NCI-H69 (cell line): ENCODE results near the gene IZUMO1.
"Not testable (repeated sequence)": the region's sequence is repeated elsewhere in the genome, so short reads cannot be mapped to it uniquely, and the experiment has no call there.

Source experiments
- DNase-seq: peaks from one replicate; lab custom pipeline; 2025; lab: John Stamatoyannopoulos, UW

IZUMO1 gene

GRCh38 chr19:48737360-48737998 is 9.2 kb downstream of the IZUMO1 start:
- peak; percentile 75 for DNase-seq

- no peak for DNase-seq
Measured at GRCh38 chr19:48735031-48735615, 11.6 kb downstream of the IZUMO1 start.

- DNase-seq: no peak
Measured at GRCh38 chr19:48734625-48735024, 12.1 kb downstream of the IZUMO1 start.

GRCh38 chr19:48731452-48731851 is 15.3 kb downstream of the IZUMO1 start:
- no peak for DNase-seq

GRCh38 chr19:48728911-48729664 is 17.6 kb downstream of the IZUMO1 start:
- DNase-seq: no peak

GRCh38 chr19:48726556-48726955 is 20.2 kb downstream of the IZUMO1 start:
- DNase-seq: no peak

- peak; percentile 88 for DNase-seq
Measured at GRCh38 chr19:48724796-48725753, 21.6 kb downstream of the IZUMO1 start.

GRCh38 chr19:48722196-48722708 is 24.5 kb downstream of the IZUMO1 start:
- no peak for DNase-seq

- peak; percentile 100 for DNase-seq
Measured at GRCh38 chr19:48720613-48721296, 26.0 kb downstream of the IZUMO1 start.

- no peak for DNase-seq
Measured at GRCh38 chr19:48720251-48720612, 26.5 kb downstream of the IZUMO1 start.

GRCh38 chr19:48719263-48720171 is 27.2 kb downstream of the IZUMO1 start, which contains the start of gene MAMSTR:
Gene MAMSTR (minus strand): TSS chr19:48719725. CDS start chr19:48719031, 694 bp downstream.
- no peak for DNase-seq

- no peak for DNase-seq
Measured at GRCh38 chr19:48718711-48719231, 27.9 kb downstream of the IZUMO1 start.

GRCh38 chr19:48718106-48718505 is 28.6 kb downstream of the IZUMO1 start:
- not testable (repeated sequence) for DNase-seq

- peak; percentile 81 for DNase-seq
Measured at GRCh38 chr19:48716562-48717291, 30.0 kb downstream of the IZUMO1 start.

GRCh38 chr19:48715681-48716171 is 31.0 kb downstream of the IZUMO1 start:
- DNase-seq: peak; percentile 10

- no peak for DNase-seq
Measured at GRCh38 chr19:48714759-48715675, 31.7 kb downstream of the IZUMO1 start.

GRCh38 chr19:48713864-48714755 is 32.6 kb downstream of the IZUMO1 start:
- peak; percentile 100 for DNase-seq
